Osteocyte (in vitro differentiated cells): ENCODE data around the gene TMEM117. TPM values are rescaled to one million over a fixed set of nuclear protein-coding genes. Genes with fewer than 3 reads are reported as not detected.

Experiments
- DNase-seq: peaks from one replicate; pipeline ENCODE4 v3.0.0; 2021; ENCODE audit warnings: mixed read lengths; ENCODE audit not compliant: unreplicated experiment; ENCODE audit errors: extremely low spot score
- H3K27ac Mint-ChIP-seq: one replicate; pipeline ENCODE4 v1.8.0; 2021; ENCODE audit warnings: mild to moderate bottlenecking, mixed read lengths; ENCODE audit not compliant: unreplicated experiment
- H3K27me3 Mint-ChIP-seq: one replicate; pipeline ENCODE4 v1.8.0; 2021; ENCODE audit warnings: mixed read lengths; ENCODE audit not compliant: unreplicated experiment
- H3K36me3 Mint-ChIP-seq: one replicate; pipeline ENCODE4 v1.8.0; 2021; ENCODE audit warnings: mixed read lengths; ENCODE audit not compliant: unreplicated experiment
- H3K4me1 Mint-ChIP-seq: one replicate; pipeline ENCODE4 v1.8.0; 2021; ENCODE audit warnings: mixed read lengths; ENCODE audit not compliant: unreplicated experiment
- H3K4me3 Mint-ChIP-seq: one replicate; pipeline ENCODE4 v1.8.0; 2021; ENCODE audit warnings: mild to moderate bottlenecking, moderate library complexity, mixed read lengths; ENCODE audit not compliant: unreplicated experiment
- H3K9me3 Mint-ChIP-seq: one replicate; pipeline ENCODE4 v1.8.0; 2021; ENCODE audit warnings: mixed read lengths; ENCODE audit not compliant: unreplicated experiment
- CTCF ChIP-seq: fragments of 200-600 bp; sonication (generic); IDR thresholded peaks from 2 replicates; pipeline ENCODE4 v1.5.0; 2021; ENCODE audit warnings: antibody characterized with exemption, mild to moderate bottlenecking, moderate library complexity
- total RNA-seq: library from RNA; stranded (reverse); gene quantifications from 2 replicates; pipeline ENCODE4 v1.2.1, GENCODE V29; 2021

TMEM117 gene
- total RNA-seq, 1 donor from 2014 or later: 14.2 TPM

- no peak for TF ChIP-seq CTCF
- Mint-ChIP-seq H3K36me3 (no peaks in the 10 kb centered on the region), H3K27ac (no peak overlapping the region), H3K27me3 (no peaks in the 10 kb centered on the region), H3K4me1 (no peaks in the 10 kb centered on the region), H3K4me3 (no peak overlapping the region), H3K9me3 (no peaks in the 10 kb centered on the region)
- no peak for DNase-seq
Observed at GRCh38 chr12:44059476-44059875, 223.6 kb downstream of the TMEM117 start.

GRCh38 chr12:44063671-44064070 lies 227.8 kb downstream of the TMEM117 start:
- Mint-ChIP-seq H3K4me1 (no peaks in the 10 kb centered on the region), H3K4me3 (no peak overlapping the region), H3K27me3 (no peaks in the 10 kb centered on the region), H3K36me3 (no peaks in the 10 kb centered on the region), H3K9me3 (no peaks in the 10 kb centered on the region), H3K27ac (no peak overlapping the region)
- TF ChIP-seq CTCF: no peak
- no peak for DNase-seq

DNA sequence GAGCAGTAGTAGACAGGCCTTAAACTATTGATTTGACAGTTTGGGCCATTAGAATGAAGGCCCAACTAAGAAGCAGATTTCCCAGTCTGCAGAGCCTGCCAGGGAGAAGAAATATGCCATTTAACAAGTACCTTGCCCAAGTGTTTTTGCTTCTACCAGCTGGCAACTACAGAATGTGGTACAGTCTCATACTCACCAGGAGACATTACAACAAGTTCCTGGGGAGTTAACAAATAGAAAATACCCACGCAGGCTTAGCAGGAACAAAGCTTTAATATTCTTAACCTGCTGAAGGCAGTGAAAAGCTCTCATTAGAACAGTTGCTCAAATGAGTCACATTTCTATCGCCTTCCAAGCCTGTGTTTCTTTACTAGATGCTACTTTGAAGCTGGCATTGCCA lies 241.0 kb downstream of the TMEM117 start:
- Mint-ChIP-seq H3K36me3 (no peaks in the 10 kb centered on the region), H3K9me3 (no peaks in the 10 kb centered on the region), H3K4me1 (no peaks in the 10 kb centered on the region), H3K27ac (no peak overlapping the region), H3K27me3 (peaks cover 2% of the 10 kb centered on the region), H3K4me3 (no peak overlapping the region)
- no peak for TF ChIP-seq CTCF
- DNase-seq: no peak

- H3K9me3 Mint-ChIP-seq: no peaks in the 10 kb centered on the region
- no peak for DNase-seq
- H3K4me1 Mint-ChIP-seq: no peaks in the 10 kb centered on the region
- no peaks in the 10 kb centered on the region for H3K36me3 Mint-ChIP-seq
- no peak for TF ChIP-seq CTCF
- peaks cover 2% of the 10 kb centered on the region for H3K27me3 Mint-ChIP-seq
- no peak overlapping the region for H3K27ac Mint-ChIP-seq
- no peak overlapping the region for H3K4me3 Mint-ChIP-seq
Observed at GRCh38 chr12:44077294-44077693, 241.4 kb downstream of the TMEM117 start.

GRCh38 chr12:44078273-44078672 lies 242.4 kb downstream of the TMEM117 start:
- Mint-ChIP-seq H3K36me3 (no peaks in the 10 kb centered on the region), H3K9me3 (no peaks in the 10 kb centered on the region), H3K4me1 (no peaks in the 10 kb centered on the region), H3K27ac (no peak overlapping the region), H3K4me3 (no peak overlapping the region), H3K27me3 (peaks cover 2% of the 10 kb centered on the region)
- no peak for DNase-seq
- no peak for TF ChIP-seq CTCF
